MCF 10A (cell line): Measurements from ENCODE around the gene MECR. TPM values are rescaled to one million over a fixed set of nuclear protein-coding genes. Genes with fewer than 3 reads are reported as not detected.

ENCODE experiments used
- BruUV-seq: library from RNA; stranded (reverse); fragments of 400-500 nt; replicated peaks from 2 replicates; lab custom pipeline; 2021; lab: Mats Ljungman, UMichigan
- CTCF ChIA-PET: fragments of 300-600 bp; sonication (Branson Sonifier 250); formaldehyde crosslinking; extraction: SDS; loops from one replicate; lab custom pipeline; 2021; ENCODE audit warnings: antibody characterized with exemption, inconsistent platforms; lab: Yijun Ruan, JAX
- POLR2A ChIA-PET: fragments of 300-600, 350-650 bp; sonication (Branson Sonifier 250); formaldehyde crosslinking; extraction: SDS; loops from one replicate; lab custom pipeline; 2020; ENCODE audit warnings: antibody characterized with exemption, inconsistent platforms; lab: Yijun Ruan, JAX
- DNase-seq: peaks from one replicate; pipeline ENCODE4 v3.0.0-alpha.2; 2018; ENCODE audit not compliant: unreplicated experiment
- H3K27ac Mint-ChIP-seq: one replicate; pipeline ENCODE4 v1.8.0; 2022; ENCODE audit warnings: mild to moderate bottlenecking, low read depth, mixed read lengths; ENCODE audit not compliant: unreplicated experiment
- H3K27me3 Mint-ChIP-seq: one replicate; pipeline ENCODE4 v1.8.0; 2022; ENCODE audit warnings: mixed read lengths; ENCODE audit not compliant: insufficient read depth, unreplicated experiment
- H3K36me3 Mint-ChIP-seq: one replicate; pipeline ENCODE4 v1.8.0; 2022; ENCODE audit warnings: mild to moderate bottlenecking, moderate library complexity, mixed read lengths; ENCODE audit not compliant: insufficient read depth, unreplicated experiment
- H3K4me1 Mint-ChIP-seq: one replicate; pipeline ENCODE4 v1.8.0; 2022; ENCODE audit warnings: mixed read lengths; ENCODE audit not compliant: insufficient read depth, unreplicated experiment
- H3K4me3 Mint-ChIP-seq: one replicate; pipeline ENCODE4 v1.8.0; 2022; ENCODE audit warnings: mild to moderate bottlenecking, moderate library complexity, mixed read lengths; ENCODE audit not compliant: unreplicated experiment
- H3K9me3 Mint-ChIP-seq: one replicate; pipeline ENCODE4 v1.8.0; 2022; ENCODE audit warnings: mixed read lengths; ENCODE audit not compliant: unreplicated experiment
- CTCF ChIP-seq: fragments of 200-600 bp; IDR thresholded peaks from one replicate; pipeline ENCODE4 v1.8.0; 2022; ENCODE audit warnings: antibody characterized with exemption, mild to moderate bottlenecking; ENCODE audit not compliant: unreplicated experiment
- intact Hi-C: fragments of 100-400 bp; cut with micrococcal nuclease; formaldehyde crosslinking; loops from 2 replicates; pipeline ENCODE4 v1.14.1; 2022
- total RNA-seq: library from RNA; stranded (reverse); gene quantifications from 2 replicates; pipeline ENCODE4 v1.2.3, GENCODE V29; 2022

The MECR gene
- total RNA-seq, 1 experiment from 2014 or later: 59.1 TPM

GRCh38 chr1:29240400-29240837 lies 9.7 kb upstream of the MECR start:
- ChIA-PET CTCF (interaction anchor here (0.7 to 1.3 kb wide), 3 partner anchors 99 to 901 kb away, joined by 3 to 4 read pairs (median 4); no protein-coding TSS in a partner anchor), POLR2A (interaction anchor here (1.2 to 2.7 kb wide), 5 partner anchors 10 to 1468 kb away, joined by 3 to 14 read pairs (median 4); no protein-coding TSS in a partner anchor)
- intact Hi-C loops: no loop called here
- Mint-ChIP-seq H3K27ac (peak overlapping the region; percentile 92), H3K36me3 (peaks cover 6% of the 10 kb centered on the region), H3K4me1 (peaks cover 30% of the 10 kb centered on the region), H3K27me3 (no peaks in the 10 kb centered on the region), H3K9me3 (no peaks in the 10 kb centered on the region), H3K4me3 (no peak overlapping the region)
- DNase-seq: no peak
- TF ChIP-seq CTCF: no peak
- no TSS peak for BruUV-seq

- peak; percentile 91 for DNase-seq
- ChIA-PET POLR2A (interaction anchor here (0.6 to 2.7 kb wide), 14 partner anchors 9 to 1548 kb away, joined by 3 to 14 read pairs (median 4); partner anchors contain the start of genes MECR and SRSF4), CTCF (interaction anchor here (0.5 to 1.4 kb wide), 4 partner anchors 32 to 1048 kb away, joined by 3 to 4 read pairs (median 3); no protein-coding TSS in a partner anchor)
- no peak for TF ChIP-seq CTCF
- peak overlapping the region; percentile 92 for H3K27ac Mint-ChIP-seq
- H3K9me3 Mint-ChIP-seq: no peaks in the 10 kb centered on the region
- H3K4me3 Mint-ChIP-seq: peak overlapping the region; percentile 83
- intact Hi-C loops: loop anchor here (5.0 to 10.0 kb wide), 4 partner anchors 103 to 846 kb away; no protein-coding TSS in a partner anchor
- peaks cover 6% of the 10 kb centered on the region for H3K27me3 Mint-ChIP-seq
- BruUV-seq: no TSS peak
- H3K4me1 Mint-ChIP-seq: peaks cover 30% of the 10 kb centered on the region
- peaks cover 6% of the 10 kb centered on the region for H3K36me3 Mint-ChIP-seq
Observed at GRCh38 chr1:29239142-29239541, 8.4 kb upstream of the MECR start.

- no peak for TF ChIP-seq CTCF
- H3K4me1 Mint-ChIP-seq: peaks cover 30% of the 10 kb centered on the region
- H3K27me3 Mint-ChIP-seq: peaks cover 12% of the 10 kb centered on the region
- peak overlapping the region; percentile 92 for H3K27ac Mint-ChIP-seq
- H3K9me3 Mint-ChIP-seq: no peaks in the 10 kb centered on the region
- peak overlapping the region; percentile 83 for H3K4me3 Mint-ChIP-seq
- peaks cover 6% of the 10 kb centered on the region for H3K36me3 Mint-ChIP-seq
- ChIA-PET POLR2A (interaction anchor here (0.6 to 2.7 kb wide), 11 partner anchors 8 to 1549 kb away, joined by 3 to 14 read pairs (median 4); partner anchors contain the start of genes MECR and SRSF4), CTCF (interaction anchor here (0.6 to 1.4 kb wide), 2 partner anchors 32 to 1143 kb away, joined by 3 to 5 read pairs; no protein-coding TSS in a partner anchor)
- BruUV-seq: no TSS peak
- intact Hi-C loops: loop anchor here (1.0 to 10.0 kb wide), 5 partner anchors 104 to 1470 kb away; no protein-coding TSS in a partner anchor
- peak; percentile 48 for DNase-seq
Observed at GRCh38 chr1:29238620-29239002, 7.9 kb upstream of the MECR start.

GRCh38 chr1:29237852-29238619 lies 7.3 kb upstream of the MECR start:
- Mint-ChIP-seq H3K36me3 (peaks cover 6% of the 10 kb centered on the region), H3K27ac (peak overlapping the region; percentile 92), H3K4me3 (peak overlapping the region; percentile 83), H3K9me3 (no peaks in the 10 kb centered on the region), H3K27me3 (peaks cover 14% of the 10 kb centered on the region), H3K4me1 (peaks cover 30% of the 10 kb centered on the region)
- CTCF ChIA-PET: interaction anchor here (0.6 to 1.4 kb wide), 2 partner anchors 33 to 1143 kb away, joined by 3 to 5 read pairs; no protein-coding TSS in a partner anchor
- intact Hi-C loops: loop anchor here (1.0 to 10.0 kb wide), 7 partner anchors 104 to 1470 kb away; no protein-coding TSS in a partner anchor
- no peak for TF ChIP-seq CTCF
- no TSS peak for BruUV-seq
- POLR2A ChIA-PET: interaction anchor here (0.7 to 2.7 kb wide), 4 partner anchors 8 to 76 kb away, joined by 3 to 14 read pairs (median 8); partner anchors contain the start of gene MECR
- peak; percentile 42 for DNase-seq
